ENCODE data around the gene SH3D21. TPM values are rescaled to one million over a fixed set of nuclear protein-coding genes. Genes with fewer than 3 reads are reported as not detected.
A peak's percentile ranks its signal among the peaks of the same experiment; 100 is the strongest.

Gene SH3D21
- total and polyA plus RNA-seq, 7 donors, result 0.16 to 7.4 (median 1.8) TPM

DNA sequence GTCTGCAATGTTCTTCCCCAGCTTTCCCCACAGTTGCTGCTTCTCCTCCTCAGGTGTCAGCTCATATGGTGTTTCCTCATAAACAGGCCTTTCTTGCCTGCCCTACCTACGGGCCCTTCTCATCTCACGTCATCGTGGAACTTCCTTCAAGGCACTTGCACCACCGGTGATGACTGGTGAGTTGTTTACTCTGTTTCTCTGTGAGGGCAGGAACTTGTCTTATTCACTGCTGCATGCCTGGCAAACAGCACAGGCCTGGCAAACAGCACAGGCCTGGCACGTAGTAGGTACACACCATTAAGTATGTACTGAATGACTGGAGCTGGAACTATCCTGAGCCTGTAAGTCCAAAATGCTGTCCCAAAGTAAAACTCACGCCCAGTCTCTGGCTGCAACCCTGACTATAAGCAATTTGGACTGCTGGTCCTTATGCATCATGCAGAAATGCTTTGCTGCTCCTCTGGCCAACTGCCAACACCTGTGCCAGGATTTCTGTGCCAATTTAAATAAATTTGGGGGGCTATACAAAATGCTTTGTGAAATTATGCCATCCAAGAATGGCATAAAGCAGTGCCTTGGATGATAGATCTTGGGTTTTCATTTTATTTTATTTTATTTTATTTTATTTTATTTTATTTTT, 53.9 kb downstream of the SH3D21 start:
- peaks cover under 1 to 76% (median 30%) of the 10 kb centered on the region in 4 donors for H3K36me3 ChIP-seq
- no peak for DNase-seq
- intact Hi-C loops (cut with DNase I), result no loop called here
- 57 to 60% methylated on average over 6 of the region's 6 CpGs for WGBS, 2 donors
- TF ChIP-seq, protein P1, sequence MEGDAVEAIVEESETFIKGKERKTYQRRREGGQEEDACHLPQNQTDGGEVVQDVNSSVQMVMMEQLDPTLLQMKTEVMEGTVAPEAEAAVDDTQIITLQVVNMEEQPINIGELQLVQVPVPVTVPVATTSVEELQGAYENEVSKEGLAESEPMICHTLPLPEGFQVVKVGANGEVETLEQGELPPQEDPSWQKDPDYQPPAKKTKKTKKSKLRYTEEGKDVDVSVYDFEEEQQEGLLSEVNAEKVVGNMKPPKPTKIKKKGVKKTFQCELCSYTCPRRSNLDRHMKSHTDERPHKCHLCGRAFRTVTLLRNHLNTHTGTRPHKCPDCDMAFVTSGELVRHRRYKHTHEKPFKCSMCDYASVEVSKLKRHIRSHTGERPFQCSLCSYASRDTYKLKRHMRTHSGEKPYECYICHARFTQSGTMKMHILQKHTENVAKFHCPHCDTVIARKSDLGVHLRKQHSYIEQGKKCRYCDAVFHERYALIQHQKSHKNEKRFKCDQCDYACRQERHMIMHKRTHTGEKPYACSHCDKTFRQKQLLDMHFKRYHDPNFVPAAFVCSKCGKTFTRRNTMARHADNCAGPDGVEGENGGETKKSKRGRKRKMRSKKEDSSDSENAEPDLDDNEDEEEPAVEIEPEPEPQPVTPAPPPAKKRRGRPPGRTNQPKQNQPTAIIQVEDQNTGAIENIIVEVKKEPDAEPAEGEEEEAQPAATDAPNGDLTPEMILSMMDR (IDR thresholded peaks at IDR 0.05), result no peak
- TF ChIP-seq POLR2AphosphoS5 (IDR thresholded peaks at IDR 0.05) (no peak), POLR2A (IDR thresholded peaks at IDR 0.05) (no peak), EP300 (IDR thresholded peaks at IDR 0.05) (no peak)
- H3K9me3 ChIP-seq, result no peaks in the 10 kb centered on the region
- no peak overlapping the region for H3K4me3 ChIP-seq
- H3K4me1 ChIP-seq, result peaks cover 0 to 14% (median under 1%) of the 10 kb centered on the region in 4 donors
- H3K27me3 ChIP-seq, result no peaks in the 10 kb centered on the region
- no peak overlapping the region for H3K27ac ChIP-seq

DNA sequence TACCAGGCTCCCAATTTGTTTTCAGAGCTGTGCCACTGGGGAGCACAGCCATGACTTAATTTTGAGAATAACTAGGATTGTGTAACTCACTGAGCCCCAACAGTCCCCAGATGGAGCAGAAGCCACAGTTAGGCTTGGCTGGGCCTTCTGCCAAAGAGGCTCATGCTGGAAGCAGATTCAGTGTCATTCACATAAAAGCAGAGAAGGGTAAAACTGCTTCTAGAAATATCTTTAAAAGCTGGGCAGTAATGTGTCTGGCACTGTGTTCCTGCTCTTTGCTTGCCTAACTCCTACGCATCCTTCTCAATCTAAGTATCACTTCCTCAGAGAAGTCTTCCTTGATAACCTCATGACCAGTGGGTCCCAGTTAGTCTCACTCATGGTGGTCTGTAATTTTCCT, 59.2 kb downstream of the SH3D21 start:
- Histone ChIP-seq H3K9me3 (no peaks in the 10 kb centered on the region), H3K36me3 (peaks cover 0 to 34% (median 12%) of the 10 kb centered on the region in 4 donors), H3K4me1 (peaks cover 0 to 36% (median 32%) of the 10 kb centered on the region in 4 donors), H3K4me3 (no peak overlapping the region), H3K27me3 (no peaks in the 10 kb centered on the region), H3K27ac (peak overlapping the region; percentile 2 to 66 (median 46))
- 74 to 87% methylated on average over 1 of the region's 1 CpG for WGBS, 2 donors
- no peak for TF ChIP-seq POLR2AphosphoS5 (IDR thresholded peaks at IDR 0.05)
- no peak for TF ChIP-seq EP300 (IDR thresholded peaks at IDR 0.05)
- TF ChIP-seq, protein P1 (IDR thresholded peaks at IDR 0.05), result no peak
- no peak for TF ChIP-seq POLR2A (IDR thresholded peaks at IDR 0.05)
- DNase-seq, result peak; percentile 88
- intact Hi-C loops (cut with DNase I), result loop anchor here (5.0 kb wide), 1 partner anchor 58 kb away; the partner anchor contains the start of gene SH3D21

DNA sequence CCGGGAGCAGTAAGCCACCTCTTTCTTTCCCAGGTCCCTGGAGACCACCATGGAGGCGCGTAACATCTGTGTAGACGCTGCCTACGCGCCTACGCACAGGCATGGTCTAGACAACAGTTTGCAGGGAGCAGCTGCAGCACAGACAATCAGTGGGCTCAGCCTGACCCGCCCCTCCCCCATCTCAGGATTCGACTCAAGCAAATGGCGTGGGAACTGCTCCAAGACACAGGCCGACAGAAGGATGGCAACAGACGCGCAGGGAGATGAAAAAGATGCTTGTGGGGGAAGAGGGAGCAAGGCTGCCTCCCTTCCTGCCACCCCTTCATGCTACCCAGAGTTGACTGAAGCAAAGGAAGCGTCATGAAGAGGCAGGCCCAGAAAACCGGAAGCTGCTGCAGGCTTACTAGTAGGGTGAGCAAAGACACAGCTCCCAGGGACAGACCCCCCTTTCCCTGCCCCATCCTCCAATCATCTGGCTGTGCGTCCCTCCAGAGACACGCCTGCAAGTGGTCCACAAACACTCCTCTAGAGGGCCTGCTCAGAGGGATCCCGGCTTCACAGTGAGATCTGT, 60.0 kb downstream of the SH3D21 start:
- TF ChIP-seq POLR2A (IDR thresholded peaks at IDR 0.05), result no peak
- TF ChIP-seq, protein P1 (IDR thresholded peaks at IDR 0.05), result no peak
- no peak for TF ChIP-seq POLR2AphosphoS5 (IDR thresholded peaks at IDR 0.05)
- TF ChIP-seq EP300 (IDR thresholded peaks at IDR 0.05), result no peak
- H3K27ac ChIP-seq, result peak overlapping the region; percentile 2 to 66 (median 46)
- H3K27me3 ChIP-seq, result no peaks in the 10 kb centered on the region
- peaks cover 0 to 36% (median 34%) of the 10 kb centered on the region in 4 donors for H3K4me1 ChIP-seq
- H3K36me3 ChIP-seq, result peaks cover 0 to 28% (median 12%) of the 10 kb centered on the region in 4 donors
- no peaks in the 10 kb centered on the region for H3K9me3 ChIP-seq
- intact Hi-C loops (cut with DNase I), result loop anchor here (5.0 kb wide), 1 partner anchor 59 kb away; the partner anchor contains the start of gene SH3D21
- DNase-seq, result peak; percentile 74
- 54 to 83% methylated on average over 18 of the region's 18 CpGs for WGBS, 2 donors
- H3K4me3 ChIP-seq, result no peak overlapping the region

DNA sequence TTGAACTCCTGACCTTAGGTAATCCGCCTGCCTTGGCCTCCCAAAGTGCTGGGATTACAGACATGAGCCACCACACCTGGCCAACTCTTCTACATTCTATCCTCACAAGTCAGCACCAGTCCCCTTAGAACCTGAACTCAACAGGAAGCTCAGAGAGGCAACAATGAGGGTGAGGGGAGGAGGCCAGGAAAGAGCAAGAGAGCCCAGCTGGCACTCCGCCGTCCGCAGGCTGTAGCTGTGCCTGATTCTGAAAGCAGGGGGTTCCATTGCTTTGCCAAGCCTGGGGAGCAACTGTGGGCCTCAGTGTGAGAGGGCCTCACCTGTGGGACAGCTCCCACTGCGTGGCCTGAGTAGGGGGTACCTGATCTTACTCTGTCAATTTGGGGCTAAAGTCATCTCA, 60.9 kb downstream of the SH3D21 start:
- intact Hi-C loops (cut with DNase I), result loop anchor here (5.0 kb wide), 1 partner anchor 60 kb away; the partner anchor contains the start of gene SH3D21
- H3K36me3 ChIP-seq, result peaks cover 0 to 21% (median 11%) of the 10 kb centered on the region in 4 donors
- H3K27me3 ChIP-seq, result no peaks in the 10 kb centered on the region
- H3K4me1 ChIP-seq, result peaks cover 0 to 44% (median 39%) of the 10 kb centered on the region in 4 donors
- no peak overlapping the region for H3K4me3 ChIP-seq
- DNase-seq, result no peak
- H3K27ac ChIP-seq, result peak overlapping the region in 2 of 4 donors; percentile 3 to 66
- H3K9me3 ChIP-seq, result no peaks in the 10 kb centered on the region
- no peak for TF ChIP-seq EP300 (IDR thresholded peaks at IDR 0.05)
- TF ChIP-seq, protein P1 (IDR thresholded peaks at IDR 0.05), result no peak
- TF ChIP-seq POLR2AphosphoS5 (IDR thresholded peaks at IDR 0.05), result no peak
- WGBS, 2 donors, result 71 to 89% methylated on average over 5 of the region's 5 CpGs

Data from sigmoid colon (tissue), 7 donors.